Heart left ventricle (tissue), 13 donors: ENCODE data around the gene SPEM2.

Experiments
- POLR2A ChIP-seq, 2 donors: fragments of 450-650 bp; IDR thresholded peaks; one replicate each; pipeline ENCODE4 v1.6.1; 2017; ENCODE audit warnings: antibody characterized with exemption in 2 of 2, mild to moderate bottlenecking in 2 of 2, moderate library complexity in 2 of 2
- TF ChIP-seq, protein P1 (sequence below), 12 donors: fragments of 200-600 bp; sonication (generic) in 4 of 12; IDR thresholded peaks; one replicate each; pipeline versions ENCODE4 v1.5.0 to v1.8.0; 2018 to 2022; ENCODE audit warnings: antibody characterized with exemption in 12 of 12, mild to moderate bottlenecking in 5 of 12
- donor health status: ischemic (EF 13 %, LVEDD 7.1; RV severe dilation, severe dysfunction).
- donor health status: DM: no; HTN: yes; CAD: no.
- donor health status: DM: no; HTN: no; CAD: no.
- donor health status: ischemic (EF 25% LVEDD 6.9; RV normal size, moderate dysfunction).
- donor health status: ischemic (EF 25% LVEDD 5.7; RV mildly dilated, moderate dysfunction).
- donor health status: ischemic (EF 35%, LVEDD 5.7; RV mildly dilated, moderate dysfunction).
- donor health status: nonischemic (EF 11% LVEDD 7.7; RV severe dilation, severe dysfunction).
- donor health status: DM: yes; HTN: yes; CAD: no.
- donor health status: PGD.
- donor health status: ischemic (EF 29% LVEDD 5.4; RV normal size, mild dysfunction).
- donor health status: nonischemic (EF 23%, LVEDD 6.1; RV moderate dilation, normal function).

- TF ChIP-seq, protein P1, sequence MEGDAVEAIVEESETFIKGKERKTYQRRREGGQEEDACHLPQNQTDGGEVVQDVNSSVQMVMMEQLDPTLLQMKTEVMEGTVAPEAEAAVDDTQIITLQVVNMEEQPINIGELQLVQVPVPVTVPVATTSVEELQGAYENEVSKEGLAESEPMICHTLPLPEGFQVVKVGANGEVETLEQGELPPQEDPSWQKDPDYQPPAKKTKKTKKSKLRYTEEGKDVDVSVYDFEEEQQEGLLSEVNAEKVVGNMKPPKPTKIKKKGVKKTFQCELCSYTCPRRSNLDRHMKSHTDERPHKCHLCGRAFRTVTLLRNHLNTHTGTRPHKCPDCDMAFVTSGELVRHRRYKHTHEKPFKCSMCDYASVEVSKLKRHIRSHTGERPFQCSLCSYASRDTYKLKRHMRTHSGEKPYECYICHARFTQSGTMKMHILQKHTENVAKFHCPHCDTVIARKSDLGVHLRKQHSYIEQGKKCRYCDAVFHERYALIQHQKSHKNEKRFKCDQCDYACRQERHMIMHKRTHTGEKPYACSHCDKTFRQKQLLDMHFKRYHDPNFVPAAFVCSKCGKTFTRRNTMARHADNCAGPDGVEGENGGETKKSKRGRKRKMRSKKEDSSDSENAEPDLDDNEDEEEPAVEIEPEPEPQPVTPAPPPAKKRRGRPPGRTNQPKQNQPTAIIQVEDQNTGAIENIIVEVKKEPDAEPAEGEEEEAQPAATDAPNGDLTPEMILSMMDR (IDR thresholded peaks at IDR 0.05), result no peak
- no peak for TF ChIP-seq POLR2A (IDR thresholded peaks at IDR 0.05)
Observed at GRCh38 chr17:7448461-7448860, 23.0 kb downstream of the SPEM2 start.
